NCI-H446 (cell line): ENCODE data around the gene ALDOC.

Source experiments
- DNase-seq, 2 experiments: peaks; one replicate each; lab custom pipeline; 2025; lab: John Stamatoyannopoulos, UW

The ALDOC gene

DNA sequence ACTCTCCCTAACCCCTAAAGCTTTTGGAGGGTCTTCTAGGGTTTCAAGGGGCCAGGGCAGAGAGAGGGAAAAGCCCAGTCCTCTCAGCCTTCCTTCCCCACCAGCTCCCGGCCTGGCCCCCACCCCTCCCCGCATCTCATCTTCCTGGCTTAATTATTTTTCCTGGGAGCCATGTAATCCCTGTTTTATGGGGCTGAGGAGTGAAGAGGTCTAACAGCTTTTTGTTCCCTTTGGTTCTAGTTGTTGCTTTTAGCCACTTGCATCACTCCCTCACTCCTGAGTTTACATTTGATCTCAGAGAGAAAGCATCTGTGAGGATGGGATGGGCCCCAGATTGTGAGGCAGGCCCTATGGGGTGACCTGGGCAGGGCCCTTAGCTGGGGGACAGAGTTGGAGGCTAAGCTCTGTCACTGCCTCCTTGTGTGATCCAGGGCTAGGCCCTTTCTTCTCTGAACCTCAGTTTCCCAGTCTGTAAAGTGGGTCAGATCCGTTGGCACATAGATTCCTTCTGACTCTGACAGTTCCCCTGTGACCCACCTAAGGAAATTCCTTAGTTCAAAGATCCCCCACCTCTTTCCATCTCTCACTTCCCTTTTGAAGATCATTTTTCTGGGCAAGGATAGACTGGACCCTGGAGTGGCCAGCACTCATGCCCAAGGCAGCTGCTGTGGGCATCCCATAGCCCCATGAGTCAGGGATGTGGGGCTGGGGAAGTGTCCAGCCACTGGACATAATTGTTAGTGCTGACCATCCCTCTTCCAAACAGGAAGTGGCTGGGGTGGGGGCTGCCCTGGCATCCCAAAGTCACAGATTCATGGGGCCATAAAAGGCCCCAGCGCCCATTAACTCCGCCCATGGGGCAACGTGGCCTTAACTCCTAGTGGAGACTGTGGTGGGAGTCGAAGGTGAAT is 44.4 kb downstream of the ALDOC start:
- DNase-seq = no peak

DNA sequence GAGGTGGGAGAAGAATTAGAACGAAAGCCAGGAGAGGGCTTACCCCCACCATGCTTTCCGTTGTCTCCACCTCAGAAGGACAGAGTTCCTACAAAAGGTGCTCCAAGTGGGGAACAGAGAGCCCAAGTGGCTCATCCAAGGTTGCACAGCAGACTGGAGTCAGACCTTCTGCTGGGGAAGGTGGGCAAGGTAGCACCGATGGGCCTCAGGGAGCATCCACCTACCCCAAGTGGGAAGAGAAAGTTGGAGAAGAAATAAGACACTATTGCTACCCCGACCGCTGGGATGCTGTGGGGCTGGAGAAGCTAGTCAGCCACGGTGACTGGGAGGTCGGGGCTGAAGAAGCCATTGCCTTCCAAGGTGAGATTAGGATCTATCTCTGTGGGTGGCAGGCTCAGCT is 45.8 kb downstream of the ALDOC start:
- no peak for DNase-seq

- no peak for DNase-seq
These were observed 46.4 kb downstream of the ALDOC start for GRCh38 chr17:28530250-28530649.

GRCh38 chr17:28529013-28529400 is 47.7 kb downstream of the ALDOC start:
- DNase-seq = no peak

DNA sequence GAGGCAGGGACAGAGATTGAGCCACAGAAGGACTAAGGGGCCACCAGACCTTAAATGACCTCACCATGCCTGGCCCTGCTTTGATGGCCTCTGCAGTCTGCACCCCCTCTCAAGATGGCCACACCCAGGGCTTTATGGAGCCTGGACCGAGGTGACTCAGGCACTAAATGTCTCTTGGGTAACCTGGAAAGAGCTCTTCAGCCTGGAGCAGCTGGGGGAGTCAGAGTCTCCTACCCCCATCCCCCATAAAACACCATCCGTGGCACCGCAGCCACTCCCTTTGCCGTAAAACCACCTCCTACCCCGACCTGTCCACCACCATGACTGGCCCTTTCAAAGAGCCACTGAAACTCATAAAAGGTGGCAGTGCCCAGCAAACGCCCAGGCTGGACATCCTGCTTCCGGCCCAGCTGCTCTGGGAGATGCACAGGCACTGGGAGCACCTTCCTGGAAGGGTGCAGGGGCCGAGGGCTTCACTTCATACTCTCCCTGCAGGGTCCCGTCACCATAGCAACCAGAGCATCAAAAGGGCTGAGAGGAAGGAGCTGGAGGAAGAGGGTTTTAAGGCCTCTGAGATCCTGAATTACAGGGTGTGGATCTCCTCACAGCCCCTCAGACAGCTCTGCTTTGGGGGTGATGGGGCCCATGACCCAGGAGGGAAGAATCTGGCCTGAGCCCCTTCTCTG is 48.2 kb downstream of the ALDOC start:
- no peak for DNase-seq

- no peak for DNase-seq
These were observed 48.8 kb downstream of the ALDOC start for GRCh38 chr17:28527859-28528258.

GRCh38 chr17:28527181-28527681 is 49.5 kb downstream of the ALDOC start:
- no peak for DNase-seq

- no peak for DNase-seq
These were observed 50.3 kb downstream of the ALDOC start for GRCh38 chr17:28526381-28526780.

DNA sequence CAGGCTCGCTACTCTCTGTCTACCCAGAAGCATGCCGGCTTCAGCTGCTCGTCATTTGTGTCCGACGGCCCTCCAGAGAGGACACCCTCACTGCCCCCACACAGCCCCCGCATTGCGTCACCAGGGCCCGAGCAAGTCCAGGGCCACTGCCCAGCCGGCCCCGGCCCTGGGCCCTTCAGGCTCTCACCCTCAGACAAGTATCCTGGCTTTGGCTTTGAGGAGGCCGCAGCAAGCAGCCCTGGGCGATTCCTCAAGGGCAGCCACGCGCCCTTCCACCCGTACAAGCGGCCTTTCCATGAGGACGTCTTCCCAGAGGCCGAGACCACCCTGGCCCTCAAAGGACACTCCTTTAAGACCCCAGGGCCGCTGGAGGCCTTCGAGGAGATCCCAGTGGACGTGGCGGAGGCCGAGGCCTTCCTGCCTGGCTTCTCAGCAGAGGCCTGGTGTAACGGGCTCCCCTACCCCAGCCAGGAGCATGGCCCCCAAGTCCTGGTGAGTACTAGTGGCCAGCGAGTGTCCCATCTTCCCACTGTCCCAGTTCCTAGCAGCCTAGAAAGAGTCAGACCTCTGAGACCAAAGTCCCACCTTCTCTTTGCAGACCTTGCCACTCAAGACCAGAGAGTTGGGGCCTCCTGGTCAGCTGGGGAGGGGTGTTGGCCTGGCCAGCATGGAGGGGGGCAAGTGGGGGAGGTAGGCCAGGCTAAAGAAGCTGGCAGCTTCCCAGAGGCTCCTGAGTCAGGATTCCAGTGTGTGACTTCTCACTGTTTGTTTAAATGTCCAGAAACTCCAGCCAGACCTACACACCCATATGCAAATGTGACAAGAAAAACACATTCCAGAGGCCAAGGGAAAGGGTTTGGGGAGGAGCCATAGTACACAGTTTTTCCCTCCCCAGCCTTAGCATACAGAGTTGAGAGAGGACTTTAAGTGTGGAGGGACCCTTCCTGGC is 51.9 kb downstream of the ALDOC start:
- no peak for DNase-seq

DNA sequence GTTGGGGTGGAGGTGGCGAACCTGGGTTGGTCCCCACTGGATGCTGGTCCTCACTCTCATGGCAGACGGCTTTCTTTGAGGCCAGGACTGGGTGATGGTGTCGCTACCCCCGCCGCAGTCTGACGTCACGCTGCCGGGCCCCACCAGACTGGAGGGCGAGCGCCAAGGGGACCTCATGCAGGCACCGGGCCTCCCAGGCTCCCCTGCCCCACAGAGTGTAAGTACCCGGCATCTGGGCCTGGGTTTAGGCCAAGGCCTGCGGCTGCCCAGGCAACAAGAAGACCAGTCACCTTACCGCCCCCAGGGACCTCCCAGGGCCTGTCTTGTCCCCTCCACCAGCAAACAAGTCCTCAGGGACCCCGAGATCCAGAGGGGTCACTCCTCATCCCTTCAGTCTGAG is 52.8 kb downstream of the ALDOC start:
- DNase-seq = no peak

DNA sequence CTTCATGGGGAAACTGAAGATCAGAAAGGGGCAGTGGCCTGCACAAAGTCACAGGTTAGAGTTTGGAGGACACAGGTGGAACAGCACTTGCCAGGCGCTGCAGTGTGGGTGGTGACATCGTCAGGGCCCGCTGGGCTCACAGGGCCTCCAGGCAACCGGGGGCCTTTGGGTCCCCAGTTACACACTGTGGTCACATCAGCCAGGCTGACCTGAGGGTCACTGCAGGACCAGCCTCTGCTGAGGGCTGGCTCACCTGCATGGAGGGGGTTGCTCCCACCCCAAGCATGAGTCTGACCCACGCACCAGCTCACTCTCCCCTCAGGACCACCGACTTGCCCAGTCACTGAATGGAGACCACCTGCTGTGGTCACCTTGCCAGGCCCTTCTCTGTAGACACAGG is 53.5 kb downstream of the ALDOC start:
- DNase-seq = no peak
